GM10266 (cell line): Measurements from ENCODE around the gene NF2.

Experiments
- DNase-seq: peaks from one replicate; pipeline ENCODE4 v3.0.0; 2012; ENCODE audit errors: extremely low spot score
- TF ChIP-seq, protein P1 (sequence below): IDR thresholded peaks from 2 replicates; pipeline ENCODE4 v1.5.1; 2012; ENCODE audit warnings: mild to moderate bottlenecking, low read depth; ENCODE audit not compliant: control insufficient read depth, insufficient read depth; ENCODE audit errors: missing control alignments

NF2 gene

DNA sequence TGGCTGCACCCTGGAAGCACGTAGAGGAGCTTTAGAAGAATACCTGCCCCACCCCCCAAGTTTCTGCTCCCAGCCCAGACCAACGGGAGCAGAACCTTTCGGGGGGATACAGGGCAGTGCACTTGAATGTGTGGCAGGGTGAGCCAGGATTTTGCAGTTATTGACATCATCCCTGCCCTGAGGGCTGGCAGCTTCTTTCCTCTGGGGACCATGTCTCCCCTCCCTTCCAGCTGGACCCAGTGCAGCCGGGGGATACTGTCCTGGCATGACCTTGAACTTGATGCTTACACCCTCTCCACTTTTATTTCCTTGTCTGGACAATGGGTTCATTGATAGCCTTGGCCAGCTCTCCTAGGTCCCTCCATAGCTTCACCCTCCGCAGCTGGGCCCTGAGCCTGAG, 112.3 kb downstream of the NF2 start:
- TF ChIP-seq, protein P1, sequence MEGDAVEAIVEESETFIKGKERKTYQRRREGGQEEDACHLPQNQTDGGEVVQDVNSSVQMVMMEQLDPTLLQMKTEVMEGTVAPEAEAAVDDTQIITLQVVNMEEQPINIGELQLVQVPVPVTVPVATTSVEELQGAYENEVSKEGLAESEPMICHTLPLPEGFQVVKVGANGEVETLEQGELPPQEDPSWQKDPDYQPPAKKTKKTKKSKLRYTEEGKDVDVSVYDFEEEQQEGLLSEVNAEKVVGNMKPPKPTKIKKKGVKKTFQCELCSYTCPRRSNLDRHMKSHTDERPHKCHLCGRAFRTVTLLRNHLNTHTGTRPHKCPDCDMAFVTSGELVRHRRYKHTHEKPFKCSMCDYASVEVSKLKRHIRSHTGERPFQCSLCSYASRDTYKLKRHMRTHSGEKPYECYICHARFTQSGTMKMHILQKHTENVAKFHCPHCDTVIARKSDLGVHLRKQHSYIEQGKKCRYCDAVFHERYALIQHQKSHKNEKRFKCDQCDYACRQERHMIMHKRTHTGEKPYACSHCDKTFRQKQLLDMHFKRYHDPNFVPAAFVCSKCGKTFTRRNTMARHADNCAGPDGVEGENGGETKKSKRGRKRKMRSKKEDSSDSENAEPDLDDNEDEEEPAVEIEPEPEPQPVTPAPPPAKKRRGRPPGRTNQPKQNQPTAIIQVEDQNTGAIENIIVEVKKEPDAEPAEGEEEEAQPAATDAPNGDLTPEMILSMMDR = no peak
- no peak for DNase-seq

DNA sequence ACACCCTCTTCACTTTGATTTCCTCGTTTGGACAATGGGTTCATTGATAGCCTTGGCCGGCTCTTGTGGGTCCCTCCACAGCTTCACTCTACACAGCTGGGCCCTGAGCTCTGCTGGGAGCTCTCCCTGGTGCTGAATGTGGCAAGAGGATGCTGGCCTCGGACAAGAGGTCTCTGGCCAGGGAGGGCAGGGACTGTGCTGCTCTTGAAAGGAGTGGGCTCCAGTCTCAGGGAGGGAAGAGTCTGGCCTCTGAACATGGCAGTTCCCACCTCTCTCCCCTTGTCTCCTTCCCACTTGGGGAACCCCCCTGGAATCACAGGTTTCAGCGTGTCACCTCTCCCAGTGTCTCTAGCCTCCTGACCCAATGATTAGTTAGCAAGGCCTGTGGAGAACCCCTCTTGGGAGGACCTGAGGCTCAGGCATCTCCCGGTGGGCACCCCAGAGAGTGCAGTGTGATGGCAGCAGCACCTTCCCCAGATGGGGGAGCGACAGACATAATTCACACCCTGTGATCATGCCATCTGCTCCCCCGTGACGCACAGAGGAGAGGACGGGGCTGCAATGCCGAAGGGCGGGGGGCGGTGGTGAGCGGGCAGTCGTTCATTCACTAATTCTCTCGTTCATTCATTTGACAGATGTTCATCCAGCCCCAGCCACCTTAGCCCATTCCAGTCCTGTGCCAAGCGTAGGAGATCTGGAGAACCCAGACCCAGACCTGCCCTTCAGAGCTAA, 113.5 kb downstream of the NF2 start:
- no peak for DNase-seq

DNA sequence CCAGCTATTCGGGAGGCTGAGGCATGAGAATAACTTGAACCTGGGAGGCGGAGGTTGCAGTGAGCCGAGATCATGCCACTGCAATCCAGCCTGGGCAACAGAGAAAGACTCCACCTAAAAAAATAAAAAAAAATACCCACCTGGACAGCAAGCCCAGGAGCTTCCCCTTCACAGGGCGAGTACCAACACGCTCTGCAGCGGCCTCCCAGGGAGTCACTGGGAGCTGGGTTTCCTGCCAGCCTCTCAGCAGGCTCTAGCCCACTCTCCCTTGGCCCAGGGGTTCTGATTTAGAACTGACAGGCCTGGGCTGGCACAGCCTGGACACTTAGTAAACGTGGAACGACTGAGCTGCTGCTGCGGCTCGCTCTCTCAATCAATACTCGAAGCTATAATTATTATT, 114.4 kb downstream of the NF2 start:
- TF ChIP-seq, protein P1 = no peak
- DNase-seq = no peak

More for the DNA sequence above, 113.5 kb downstream of the NF2 start:
- TF ChIP-seq, protein P1 = no peak

DNA sequence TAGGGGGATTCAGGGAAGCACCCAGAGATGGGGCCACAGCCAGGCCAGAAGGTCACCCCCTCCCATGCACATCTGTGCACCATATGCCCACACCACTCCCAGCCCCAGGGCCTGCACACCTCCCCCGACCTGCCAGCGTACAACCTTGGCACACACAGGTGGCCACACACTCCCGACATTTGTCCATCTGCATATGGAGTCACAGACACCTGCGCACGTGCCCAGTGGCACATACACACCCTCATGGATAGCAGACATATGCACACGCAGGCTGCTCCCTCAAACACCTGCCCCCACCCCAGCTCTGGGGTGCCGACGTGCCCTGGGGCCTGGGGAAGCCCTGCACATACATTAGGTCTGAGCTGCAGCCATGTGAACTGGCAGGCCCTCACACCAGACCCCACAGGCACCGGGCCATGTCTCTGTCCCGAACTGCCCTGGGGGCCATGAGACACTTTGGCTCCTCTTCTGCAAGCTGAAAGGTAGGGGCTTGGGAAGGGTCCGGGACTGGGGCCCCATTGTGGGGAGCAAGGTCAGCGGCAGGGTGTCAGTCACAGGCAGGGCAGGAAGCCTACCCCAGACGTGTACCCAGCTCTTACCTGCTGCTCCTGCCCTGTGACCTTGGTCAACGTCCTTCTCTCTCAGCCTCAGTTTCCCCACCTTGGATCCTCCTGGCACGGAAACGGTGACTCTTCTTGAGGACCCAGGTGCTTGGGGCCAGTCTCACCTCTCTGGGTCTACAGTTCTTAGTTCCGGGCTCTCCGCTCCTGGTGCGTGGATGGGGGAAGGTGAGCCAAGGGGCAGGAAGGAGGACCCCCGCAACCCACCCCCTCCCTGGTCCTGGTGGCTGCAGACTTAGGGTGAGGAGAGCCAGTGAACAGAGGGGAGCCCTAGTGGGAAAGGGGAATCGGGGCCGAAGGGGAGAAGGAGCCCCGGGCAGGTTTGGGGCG, 115.8 kb downstream of the NF2 start:
- TF ChIP-seq, protein P1 = no peak
- no peak for DNase-seq

DNA sequence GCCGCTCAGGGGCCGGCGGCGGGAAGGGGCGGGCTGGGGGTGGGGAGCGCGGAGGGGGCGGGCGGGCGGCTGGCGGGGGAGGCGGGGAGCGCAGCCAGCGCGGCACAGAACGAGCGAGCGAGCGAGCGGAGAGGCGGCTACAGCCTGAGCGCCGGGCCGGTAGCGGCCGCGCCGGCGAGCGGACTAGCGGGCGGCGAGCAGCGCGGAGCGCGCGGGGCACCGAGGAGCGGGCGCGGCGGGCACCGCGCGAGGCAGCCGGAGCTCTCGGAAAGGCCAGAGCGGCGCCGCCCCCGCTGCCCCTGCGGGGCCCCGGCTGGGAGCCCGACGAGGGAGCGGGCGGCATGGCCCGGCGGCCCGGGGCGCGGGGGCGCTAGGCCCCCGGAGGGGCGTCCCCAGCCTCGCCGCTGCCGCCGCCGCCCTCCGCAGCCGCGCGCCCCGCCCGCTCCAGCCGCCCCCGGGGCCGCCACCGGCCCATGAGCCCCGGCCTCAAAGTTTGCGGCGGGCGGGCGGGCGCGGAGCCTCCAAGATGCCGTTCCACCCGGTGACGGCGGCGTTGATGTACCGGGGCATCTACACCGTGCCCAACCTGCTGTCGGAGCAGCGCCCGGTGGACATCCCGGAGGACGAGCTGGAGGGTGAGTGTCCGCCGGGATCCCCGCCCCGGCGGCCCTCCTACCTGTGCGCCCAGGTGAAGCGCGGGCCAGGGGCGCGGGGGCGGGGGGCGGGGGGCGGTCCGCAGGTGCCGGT, 116.6 kb downstream of the NF2 start, which contains the start of gene CABP7:
Gene CABP7 (plus strand): TSS at position 105 of the 747 bp plus-strand sequence. CDS start 422 bp downstream, at position 527.
- DNase-seq = no peak

DNA sequence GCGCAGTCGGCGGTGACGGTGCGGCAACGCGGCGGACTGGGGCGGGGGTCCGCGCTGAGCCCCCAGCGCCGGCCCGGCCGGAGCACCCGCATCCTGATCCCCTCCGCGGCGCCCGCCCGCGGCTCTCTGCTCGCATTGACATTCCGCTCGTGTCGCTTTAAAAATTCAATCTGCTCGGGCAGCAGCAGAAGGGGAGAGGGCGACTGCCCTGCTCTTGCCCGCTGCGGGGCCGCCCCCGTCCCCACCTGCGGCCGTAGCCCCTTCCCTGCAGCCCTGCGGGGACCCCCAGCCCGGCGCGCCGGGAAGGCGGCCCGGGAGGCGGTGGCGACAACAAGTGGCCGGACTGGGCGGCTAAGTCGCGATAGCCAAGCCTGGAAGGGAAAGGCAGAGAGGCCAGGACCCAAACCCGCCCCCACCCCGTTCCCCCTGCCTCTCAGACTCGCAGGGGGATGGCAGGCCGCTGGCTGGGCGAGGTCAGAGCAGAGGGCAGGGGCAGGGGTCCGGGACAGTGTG, 117.4 kb downstream of the NF2 start:
- TF ChIP-seq, protein P1 = no peak
- DNase-seq = no peak

More for the DNA sequence above, 116.6 kb downstream of the NF2 start, which contains the start of gene CABP7:
- TF ChIP-seq, protein P1 = no peak
